Stimulated activated CD4-positive, alpha-beta T cell treated with anti-CD3 and anti-CD28 coated beads, TNF-alpha, amount 100 ng/mL, for 24 hours (primary cell): ENCODE data around the gene ZNF865.

ENCODE experiments used
- DNase-seq, 3 experiments: peaks; one replicate each; pipeline ENCODE4 v3.0.0-alpha.2; 2020; ENCODE audit warnings: low read depth in 3 of 3

Gene ZNF865

GRCh38 chr19:55658846-55659459 is 53.5 kb downstream of the ZNF865 start:
- DNase-seq, result no peak

- DNase-seq, result no peak
These were observed 54.4 kb downstream of the ZNF865 start for GRCh38 chr19:55659822-55660221.

- no peak for DNase-seq
These were observed 55.0 kb downstream of the ZNF865 start for GRCh38 chr19:55660404-55660803.

GRCh38 chr19:55660991-55661390 is 55.5 kb downstream of the ZNF865 start:
- DNase-seq, result no peak

GRCh38 chr19:55661826-55662225 is 56.4 kb downstream of the ZNF865 start:
- DNase-seq, result no peak

DNA sequence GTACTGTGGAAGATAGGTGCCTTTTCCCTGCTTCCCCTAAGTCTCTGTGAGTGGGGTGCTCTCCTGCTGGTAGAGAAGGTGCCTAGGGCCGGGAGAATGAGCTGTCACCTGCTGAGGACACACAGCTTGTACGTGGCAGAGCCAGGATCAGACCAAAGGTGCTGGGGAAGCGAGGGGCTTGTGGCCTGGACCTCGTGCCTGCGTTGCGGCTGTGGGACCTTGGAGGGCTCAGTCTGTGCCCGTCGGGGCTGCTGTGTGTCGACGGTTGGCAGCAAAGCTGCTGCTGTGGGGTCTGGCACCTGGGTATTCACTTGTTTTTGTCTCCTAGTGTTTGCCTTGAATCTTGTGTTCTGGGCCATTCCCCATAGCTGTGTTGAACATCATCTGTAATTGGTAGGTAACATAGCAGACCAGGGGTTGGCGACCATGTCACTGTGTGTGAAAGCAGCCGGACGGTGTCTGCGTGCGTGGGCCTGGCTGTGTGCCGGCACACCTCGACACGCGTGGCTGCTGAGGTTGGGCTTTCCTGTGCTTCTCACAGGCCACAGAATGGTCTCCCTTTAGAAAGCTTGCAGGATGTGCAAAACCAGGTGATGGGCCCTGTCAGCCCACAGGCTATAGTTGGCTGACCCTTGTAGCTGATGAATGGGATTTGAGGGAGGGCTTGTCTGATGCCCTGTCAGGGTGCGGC is 58.5 kb downstream of the ZNF865 start:
- no peak for DNase-seq

DNA sequence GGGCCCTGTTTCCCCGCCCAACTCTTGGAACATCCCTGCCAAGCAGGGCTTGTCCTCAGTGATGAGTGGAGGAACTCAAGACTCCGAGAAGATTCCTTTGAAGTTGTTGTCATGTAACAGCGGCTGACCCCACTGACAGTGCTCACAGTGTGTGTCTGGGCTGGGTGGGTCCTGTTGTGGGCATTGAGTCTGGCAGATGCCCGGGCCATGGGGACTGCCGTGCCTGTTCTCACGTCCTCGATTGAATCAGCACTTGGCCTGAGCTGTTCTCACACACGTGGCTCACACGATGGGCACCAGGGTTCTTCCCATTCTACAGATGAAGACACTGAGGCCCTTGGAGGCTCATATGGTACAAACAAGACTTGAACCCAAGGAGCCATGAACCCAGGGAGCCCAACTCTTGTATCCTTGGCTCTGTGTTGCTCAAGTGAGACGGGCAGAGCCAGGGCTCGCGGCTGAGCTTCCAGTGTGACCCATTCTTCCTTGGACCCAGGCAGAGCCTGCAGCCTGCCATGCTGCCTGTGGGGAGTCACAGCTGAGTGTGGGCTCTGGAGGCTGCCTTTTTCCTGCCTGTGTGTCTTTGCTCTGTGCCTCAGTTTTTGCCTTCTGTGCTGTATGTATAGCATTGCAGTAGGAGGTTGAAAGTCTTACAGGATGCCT is 61.0 kb downstream of the ZNF865 start:
- no peak for DNase-seq
